NCI-H2227 treated with DMSO at 0.1 percent for 48 hours (cell line): ENCODE results near the gene EGFL8.
A peak's percentile ranks its signal among the peaks of the same experiment; 100 is the strongest.

Experiments
- DNase-seq: peaks from one replicate; lab custom pipeline; 2025; lab: John Stamatoyannopoulos, UW

Gene EGFL8

GRCh38 chr6:32146687-32147086 is 17.7 kb upstream of the EGFL8 start:
- DNase-seq = no peak

DNA sequence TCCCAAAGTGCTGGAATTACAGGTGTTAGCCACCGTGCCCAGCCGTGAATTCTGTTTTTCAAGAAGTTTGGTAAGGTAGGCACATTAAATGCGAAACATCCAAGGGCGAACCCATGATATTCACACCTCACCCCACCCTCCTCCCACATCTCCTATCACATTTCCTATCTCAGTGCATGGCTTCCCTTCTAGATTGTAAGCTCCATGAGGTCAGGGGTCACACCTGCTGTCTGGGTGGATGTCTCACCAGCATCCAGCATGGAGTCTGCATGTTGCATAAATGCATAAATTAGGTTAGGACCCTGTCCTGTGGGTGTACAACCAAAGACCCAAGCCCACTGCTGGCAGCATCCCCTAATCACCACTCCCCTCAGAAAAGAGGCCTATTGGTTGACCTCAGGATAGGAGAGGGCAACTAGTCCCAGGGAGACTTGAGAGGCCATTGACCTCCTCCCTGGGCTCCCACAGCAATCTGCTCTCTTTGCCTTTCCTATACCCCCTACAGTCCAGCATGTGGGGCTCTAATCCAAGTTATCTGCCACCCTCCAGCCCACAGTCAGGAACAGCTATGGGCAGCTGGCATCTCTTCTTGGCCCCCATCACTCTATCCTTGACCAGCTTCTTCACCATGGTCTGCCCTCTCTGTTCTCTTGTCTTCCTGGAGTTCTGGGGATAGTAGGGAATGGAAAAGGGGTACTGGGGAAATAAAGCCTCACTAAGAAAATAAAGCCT is 16.8 kb upstream of the EGFL8 start:
- DNase-seq = no peak

GRCh38 chr6:32148289-32149091 is 15.9 kb upstream of the EGFL8 start:
- DNase-seq = no peak

- no peak for DNase-seq
These were observed 15.2 kb upstream of the EGFL8 start for GRCh38 chr6:32149092-32149755.

GRCh38 chr6:32149932-32150870 is 14.2 kb upstream of the EGFL8 start:
- DNase-seq = no peak

DNA sequence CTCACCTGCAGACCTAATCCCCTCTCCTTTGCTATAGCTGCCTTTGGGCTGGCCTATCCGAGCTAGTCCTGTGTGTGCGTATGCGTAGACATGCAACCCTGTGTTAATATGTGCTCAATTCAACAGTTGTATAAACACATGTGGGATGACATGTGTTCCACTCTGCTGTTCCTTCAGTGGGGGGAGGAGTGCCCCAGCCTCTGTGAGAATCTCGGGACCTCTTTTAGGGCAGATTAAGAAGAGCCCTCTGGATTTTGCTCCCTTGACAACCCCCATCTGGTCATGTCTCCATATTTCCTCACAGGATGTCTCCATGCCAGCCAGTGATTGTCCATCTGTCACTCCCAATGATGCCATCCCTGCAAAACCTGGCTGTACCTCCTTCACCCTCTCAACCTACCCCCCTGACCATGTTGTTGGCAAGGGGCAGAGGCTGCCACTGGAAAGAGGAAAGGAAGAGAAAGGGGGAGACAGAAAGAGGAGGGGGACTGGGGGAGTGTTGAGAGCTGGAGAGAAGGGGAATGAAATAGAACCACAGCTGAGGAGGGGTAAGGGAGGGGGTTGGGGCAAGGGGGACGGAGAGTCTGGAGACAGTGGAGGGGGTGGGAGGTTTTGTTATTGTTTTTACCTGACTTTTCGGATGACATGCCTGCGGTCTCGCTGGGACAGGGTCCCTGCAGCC is 13.1 kb upstream of the EGFL8 start:
- DNase-seq = no peak

- DNase-seq = no peak
These were observed 12.3 kb upstream of the EGFL8 start, which contains the start of gene PRRT1 for GRCh38 chr6:32151863-32152768. TSS of gene PRRT1 (minus strand) at chr6:32151939. CDS start at chr6:32151827, 112 bp downstream.

DNA sequence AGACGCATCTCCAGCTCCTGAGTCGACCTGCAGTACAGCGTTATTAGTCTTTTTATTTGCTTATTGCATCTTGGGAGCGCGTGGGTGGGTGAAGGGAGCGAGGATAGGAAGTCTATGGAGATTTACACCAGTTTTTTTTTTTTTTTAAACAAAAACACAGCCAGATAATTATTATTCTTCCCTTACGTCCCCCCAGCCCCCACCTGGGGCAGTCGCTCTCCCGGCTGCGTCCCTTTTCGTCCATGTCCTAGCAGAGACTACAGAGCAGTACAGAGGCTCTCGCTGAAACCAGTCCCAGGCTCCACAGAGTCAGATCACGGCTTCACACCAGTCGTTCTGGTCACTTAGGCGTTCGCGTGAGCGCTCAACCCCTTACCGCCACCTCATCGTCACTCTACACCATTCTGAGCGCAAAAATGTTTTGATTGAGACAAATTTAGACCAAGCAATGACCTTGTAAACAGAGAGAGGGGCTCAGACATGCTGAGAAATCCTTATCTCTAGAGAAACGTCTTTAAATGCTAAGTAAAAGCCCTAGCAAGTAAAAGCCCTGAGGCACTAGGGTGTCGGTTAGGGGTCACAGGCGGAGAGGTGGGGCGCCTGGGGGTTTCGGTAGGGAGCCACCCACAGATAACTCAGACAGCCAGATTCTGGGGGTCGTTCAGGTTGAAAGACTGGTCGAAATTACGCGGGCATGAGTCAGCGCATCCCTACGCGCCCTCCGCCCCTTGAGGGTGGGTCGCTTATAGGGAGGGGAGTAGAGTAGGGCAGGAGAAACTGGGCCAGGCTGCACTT is 11.4 kb upstream of the EGFL8 start:
- peak; percentile 48 for DNase-seq

DNA sequence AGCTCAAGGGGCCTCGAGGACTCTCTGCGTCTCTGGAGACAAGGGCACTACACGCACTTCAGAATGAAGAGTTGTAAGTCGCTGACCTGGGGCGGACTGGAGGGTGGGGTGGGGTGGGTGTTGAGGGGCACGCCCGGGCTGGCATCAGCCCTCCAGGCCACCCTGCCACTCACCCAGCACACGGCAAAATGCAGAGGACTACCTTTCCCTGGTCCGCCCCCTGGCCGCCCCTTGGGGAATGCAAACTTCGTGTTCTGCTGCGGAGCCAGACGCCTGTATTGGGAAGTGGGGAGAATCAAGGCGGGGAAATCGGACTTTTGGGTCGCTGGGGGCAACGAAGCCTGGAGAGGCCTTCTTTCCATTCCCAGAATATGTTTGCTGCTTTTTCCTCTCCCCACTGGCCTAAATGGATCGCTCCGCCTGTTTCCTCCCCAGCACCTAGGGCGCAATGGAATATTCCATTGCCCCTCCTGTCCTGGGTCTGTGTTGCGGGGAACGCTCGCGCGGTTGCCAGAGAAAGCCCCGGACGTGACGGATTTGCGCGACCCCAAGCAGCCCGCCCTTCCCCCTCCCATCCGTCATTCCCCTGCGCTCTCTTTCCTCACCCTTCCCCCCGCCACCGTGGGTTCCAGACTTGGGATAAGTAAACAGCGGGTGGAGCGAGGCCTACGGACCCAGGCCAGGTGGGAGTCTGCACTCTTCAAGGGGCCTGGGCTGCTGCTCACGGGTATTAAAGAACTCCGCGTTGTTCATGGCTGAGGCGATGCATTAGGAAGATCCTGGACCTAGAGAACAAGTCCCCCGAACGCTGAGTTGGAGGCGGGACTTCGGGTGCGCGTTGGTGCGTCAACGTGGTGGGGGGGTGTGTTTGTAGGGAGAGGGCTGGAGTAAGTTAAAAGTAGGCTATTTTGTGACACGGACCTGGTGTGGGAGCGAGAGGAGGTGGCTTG is 10.6 kb upstream of the EGFL8 start, which contains the start of gene PPT2:
TSS of gene PPT2 (plus strand) at position 578 of the 950 bp plus-strand sequence. CDS start 454 bp downstream, outside the sequence.
- DNase-seq = peak; percentile 91

DNA sequence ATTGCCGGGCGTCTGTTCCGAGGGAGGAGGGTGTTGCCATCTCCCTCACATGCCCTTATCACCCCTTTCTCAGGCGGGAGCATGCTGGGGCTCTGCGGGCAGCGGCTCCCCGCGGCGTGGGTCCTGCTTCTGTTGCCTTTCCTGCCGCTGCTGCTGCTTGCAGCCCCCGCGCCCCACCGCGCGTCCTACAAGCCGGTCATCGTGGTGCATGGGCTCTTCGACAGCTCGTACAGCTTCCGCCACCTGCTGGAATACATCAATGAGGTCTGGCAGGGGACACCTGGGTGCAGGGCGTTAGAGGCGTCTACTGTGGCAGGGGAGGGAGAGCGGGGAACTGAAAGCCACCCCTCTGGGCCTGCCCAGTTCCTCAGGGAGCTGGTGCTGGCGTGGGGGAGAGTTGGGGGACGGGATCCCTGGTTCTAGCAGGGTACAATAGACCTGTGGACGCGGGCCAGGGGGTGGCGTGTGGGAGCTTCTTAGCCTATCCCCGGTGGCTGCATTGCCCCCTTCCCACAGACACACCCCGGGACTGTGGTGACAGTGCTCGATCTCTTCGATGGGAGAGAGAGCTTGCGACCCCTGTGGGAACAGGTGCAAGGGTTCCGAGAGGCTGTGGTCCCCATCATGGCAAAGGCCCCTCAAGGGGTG is 9.8 kb upstream of the EGFL8 start:
- peak; percentile 41 for DNase-seq

GRCh38 chr6:32156891-32157290 is 7.5 kb upstream of the EGFL8 start:
- no peak for DNase-seq

- DNase-seq = no peak
These were observed 6.3 kb upstream of the EGFL8 start for GRCh38 chr6:32158052-32158451.

DNA sequence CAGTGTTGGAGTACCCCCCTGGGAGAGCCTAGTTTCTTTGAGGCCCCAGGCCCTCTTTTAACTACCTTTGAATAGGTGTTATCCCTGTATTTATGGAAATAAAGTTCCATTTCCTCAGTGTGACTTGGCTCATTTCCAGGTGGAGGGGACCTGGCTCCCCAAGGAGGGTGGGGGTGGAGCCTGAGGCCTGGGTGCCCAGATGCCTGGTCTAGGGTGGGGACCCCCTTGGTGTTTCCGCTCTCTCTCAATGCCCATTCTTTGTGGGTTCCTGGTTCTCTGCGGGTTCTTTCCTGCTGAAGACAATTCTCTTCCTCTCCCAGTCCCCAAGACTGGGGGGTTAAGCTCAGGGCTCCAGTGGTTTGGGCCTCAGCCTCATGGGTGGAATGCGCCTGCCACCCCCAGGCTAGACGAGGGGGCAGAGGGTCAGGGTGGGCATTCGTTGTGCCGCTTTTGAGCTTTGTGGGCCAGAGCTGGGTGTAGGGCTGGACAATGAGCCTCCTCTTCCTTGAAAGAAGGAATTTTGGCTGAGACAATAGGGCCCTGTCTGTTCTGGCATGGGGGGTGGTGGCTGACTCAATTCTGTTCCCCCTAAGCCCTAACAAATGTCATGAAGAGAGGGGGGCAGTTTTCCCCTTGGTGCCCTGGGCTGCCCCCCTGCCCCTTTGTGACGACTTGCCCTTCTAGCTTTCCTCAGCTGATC is 686 bp upstream of the EGFL8 start:
- DNase-seq = no peak

GRCh38 chr6:32166411-32167061 is 2.1 kb downstream of the EGFL8 start:
- no peak for DNase-seq

DNA sequence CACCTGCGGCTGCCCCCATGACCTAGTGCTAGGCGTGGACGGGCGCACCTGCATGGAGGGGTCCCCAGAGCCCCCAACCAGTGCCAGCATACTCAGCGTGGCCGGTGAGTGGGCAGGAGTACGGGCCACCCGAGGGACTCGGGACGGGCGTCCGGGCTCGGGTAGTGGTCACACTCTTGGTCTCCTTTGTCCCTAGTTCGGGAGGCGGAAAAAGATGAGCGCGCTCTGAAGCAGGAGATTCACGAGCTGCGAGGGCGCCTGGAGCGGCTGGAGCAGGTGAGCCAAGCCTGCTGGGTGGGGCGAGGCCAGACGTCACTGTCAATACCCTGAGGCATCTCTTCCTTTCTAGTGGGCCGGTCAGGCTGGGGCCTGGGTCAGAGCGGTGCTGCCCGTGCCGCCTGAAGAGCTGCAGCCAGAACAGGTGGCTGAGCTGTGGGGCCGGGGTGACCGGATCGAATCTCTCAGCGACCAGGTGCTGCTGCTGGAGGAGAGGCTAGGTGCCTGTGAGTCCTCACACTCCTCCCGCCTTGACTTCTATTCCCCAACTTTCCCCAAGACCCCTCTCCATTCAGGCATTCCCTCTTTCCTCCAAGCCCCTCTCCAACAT is 2.9 kb downstream of the EGFL8 start:
- no peak for DNase-seq

DNA sequence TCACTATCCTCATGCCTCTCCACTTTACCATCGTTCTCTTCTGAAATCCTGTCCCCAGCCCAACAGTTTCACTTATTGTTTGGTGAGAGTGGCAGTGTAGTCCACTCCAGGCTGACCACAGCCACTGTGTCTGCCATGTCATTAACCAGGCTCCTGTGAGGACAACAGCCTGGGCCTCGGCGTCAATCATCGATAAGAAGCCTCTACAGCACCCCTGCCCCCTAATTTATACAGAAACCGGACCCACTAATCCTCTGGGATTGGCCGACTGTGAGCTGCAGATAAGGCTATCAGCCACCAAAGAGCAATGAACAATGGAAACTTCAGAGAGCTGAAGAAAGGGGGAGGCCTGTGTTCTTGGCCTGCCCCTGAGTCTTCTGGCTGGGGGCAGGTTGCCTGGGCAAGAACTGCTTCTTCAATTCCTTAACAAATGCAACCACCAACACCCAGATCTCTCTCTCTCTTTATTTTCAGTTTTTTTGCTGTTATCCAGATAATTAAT is 3.4 kb downstream of the EGFL8 start:
- DNase-seq = no peak
